Measurements from ENCODE around the gene TH.

Gene TH

DNA sequence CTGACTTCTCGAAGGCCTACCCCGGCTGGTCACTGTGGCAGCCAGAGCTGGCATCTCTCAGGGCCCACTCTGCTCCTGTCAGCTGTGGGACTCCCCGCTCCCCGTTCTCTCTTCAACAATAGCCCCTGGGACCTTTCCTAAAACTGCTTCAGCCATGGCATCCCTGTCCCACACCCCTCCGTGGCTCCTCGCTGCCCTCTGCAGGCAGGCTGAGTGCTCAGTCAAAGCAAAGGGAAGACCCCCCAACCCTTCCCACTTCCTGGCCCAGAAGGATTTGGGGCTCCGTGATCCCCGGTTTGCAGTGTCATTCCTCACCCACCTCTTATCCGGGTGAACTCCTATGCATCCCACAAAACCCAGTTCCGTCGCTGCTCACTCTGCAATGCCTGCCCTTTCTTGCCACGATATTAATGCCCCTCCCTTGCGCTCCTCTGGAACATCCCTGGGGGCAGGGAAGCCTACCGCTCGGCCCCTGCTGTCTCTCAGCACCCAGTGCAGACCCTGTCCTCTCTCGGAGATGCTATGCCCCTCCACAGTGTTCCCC, 1.6 kb upstream of the TH start:
- TF ChIP-seq, protein P1, sequence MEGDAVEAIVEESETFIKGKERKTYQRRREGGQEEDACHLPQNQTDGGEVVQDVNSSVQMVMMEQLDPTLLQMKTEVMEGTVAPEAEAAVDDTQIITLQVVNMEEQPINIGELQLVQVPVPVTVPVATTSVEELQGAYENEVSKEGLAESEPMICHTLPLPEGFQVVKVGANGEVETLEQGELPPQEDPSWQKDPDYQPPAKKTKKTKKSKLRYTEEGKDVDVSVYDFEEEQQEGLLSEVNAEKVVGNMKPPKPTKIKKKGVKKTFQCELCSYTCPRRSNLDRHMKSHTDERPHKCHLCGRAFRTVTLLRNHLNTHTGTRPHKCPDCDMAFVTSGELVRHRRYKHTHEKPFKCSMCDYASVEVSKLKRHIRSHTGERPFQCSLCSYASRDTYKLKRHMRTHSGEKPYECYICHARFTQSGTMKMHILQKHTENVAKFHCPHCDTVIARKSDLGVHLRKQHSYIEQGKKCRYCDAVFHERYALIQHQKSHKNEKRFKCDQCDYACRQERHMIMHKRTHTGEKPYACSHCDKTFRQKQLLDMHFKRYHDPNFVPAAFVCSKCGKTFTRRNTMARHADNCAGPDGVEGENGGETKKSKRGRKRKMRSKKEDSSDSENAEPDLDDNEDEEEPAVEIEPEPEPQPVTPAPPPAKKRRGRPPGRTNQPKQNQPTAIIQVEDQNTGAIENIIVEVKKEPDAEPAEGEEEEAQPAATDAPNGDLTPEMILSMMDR (conservative IDR thresholded peaks at IDR 0.05; ENCODE audit: low read depth, low read length) = no peak
- Histone ChIP-seq H3K79me2 (ENCODE audit: insufficient read depth, low read depth) (no peaks in the 10 kb centered on the region), H3K36me3 (ENCODE audit: insufficient read depth) (no peaks in the 10 kb centered on the region), H3K27ac (no peak overlapping the region), H3K9ac (no peak overlapping the region), H2AFZ (ENCODE audit: low read depth) (no peak overlapping the region), H3K4me3 (IDR thresholded peaks at IDR 0.05; ENCODE audit: insufficient read depth, low read depth, low read length) (no peak overlapping the region), H3K4me1 (ENCODE audit: low read depth, poor library complexity, severe bottlenecking) (peaks cover 4% of the 10 kb centered on the region), H3K27me3 (ENCODE audit: insufficient read depth, low read depth) (peaks cover 69% of the 10 kb centered on the region), H4K20me1 (ENCODE audit: insufficient read depth) (no peaks in the 10 kb centered on the region), H3K4me2 (no peak overlapping the region)

DNA sequence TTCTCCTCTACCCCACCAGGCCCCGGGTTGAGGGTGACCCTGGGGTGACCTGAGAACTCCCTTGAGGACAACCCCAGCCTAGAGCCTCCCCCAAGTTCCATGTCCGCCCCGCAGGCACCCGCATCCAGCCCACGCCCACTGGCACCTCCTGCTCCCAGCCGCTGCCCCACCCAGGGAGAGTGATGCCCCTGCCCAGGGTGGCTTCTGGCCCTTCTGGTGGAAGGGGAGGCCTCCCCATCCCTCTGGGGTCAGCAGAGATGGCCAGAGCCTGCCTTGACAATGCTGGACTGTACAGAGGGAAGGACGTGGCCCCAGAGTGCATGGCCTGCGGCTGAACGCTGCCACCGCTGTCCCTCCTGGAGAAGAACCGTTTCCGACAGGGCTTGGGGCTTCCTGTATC, 1.1 kb upstream of the TH start:
- H3K4me1 ChIP-seq (ENCODE audit: low read depth, poor library complexity, severe bottlenecking) = peaks cover 4% of the 10 kb centered on the region
- H3K79me2 ChIP-seq (ENCODE audit: insufficient read depth, low read depth) = no peaks in the 10 kb centered on the region
- H4K20me1 ChIP-seq (ENCODE audit: insufficient read depth) = no peaks in the 10 kb centered on the region
- no peak overlapping the region for H3K27ac ChIP-seq
- no peak overlapping the region for H2AFZ ChIP-seq (ENCODE audit: low read depth)
- no peaks in the 10 kb centered on the region for H3K36me3 ChIP-seq (ENCODE audit: insufficient read depth)
- no peak overlapping the region for H3K4me2 ChIP-seq
- H3K27me3 ChIP-seq (ENCODE audit: insufficient read depth, low read depth) = peaks cover 74% of the 10 kb centered on the region
- H3K9ac ChIP-seq = no peak overlapping the region
- TF ChIP-seq, protein P1 (conservative IDR thresholded peaks at IDR 0.05; ENCODE audit: low read depth, low read length) = no peak
- no peak overlapping the region for H3K4me3 ChIP-seq (IDR thresholded peaks at IDR 0.05; ENCODE audit: insufficient read depth, low read depth, low read length)

DNA sequence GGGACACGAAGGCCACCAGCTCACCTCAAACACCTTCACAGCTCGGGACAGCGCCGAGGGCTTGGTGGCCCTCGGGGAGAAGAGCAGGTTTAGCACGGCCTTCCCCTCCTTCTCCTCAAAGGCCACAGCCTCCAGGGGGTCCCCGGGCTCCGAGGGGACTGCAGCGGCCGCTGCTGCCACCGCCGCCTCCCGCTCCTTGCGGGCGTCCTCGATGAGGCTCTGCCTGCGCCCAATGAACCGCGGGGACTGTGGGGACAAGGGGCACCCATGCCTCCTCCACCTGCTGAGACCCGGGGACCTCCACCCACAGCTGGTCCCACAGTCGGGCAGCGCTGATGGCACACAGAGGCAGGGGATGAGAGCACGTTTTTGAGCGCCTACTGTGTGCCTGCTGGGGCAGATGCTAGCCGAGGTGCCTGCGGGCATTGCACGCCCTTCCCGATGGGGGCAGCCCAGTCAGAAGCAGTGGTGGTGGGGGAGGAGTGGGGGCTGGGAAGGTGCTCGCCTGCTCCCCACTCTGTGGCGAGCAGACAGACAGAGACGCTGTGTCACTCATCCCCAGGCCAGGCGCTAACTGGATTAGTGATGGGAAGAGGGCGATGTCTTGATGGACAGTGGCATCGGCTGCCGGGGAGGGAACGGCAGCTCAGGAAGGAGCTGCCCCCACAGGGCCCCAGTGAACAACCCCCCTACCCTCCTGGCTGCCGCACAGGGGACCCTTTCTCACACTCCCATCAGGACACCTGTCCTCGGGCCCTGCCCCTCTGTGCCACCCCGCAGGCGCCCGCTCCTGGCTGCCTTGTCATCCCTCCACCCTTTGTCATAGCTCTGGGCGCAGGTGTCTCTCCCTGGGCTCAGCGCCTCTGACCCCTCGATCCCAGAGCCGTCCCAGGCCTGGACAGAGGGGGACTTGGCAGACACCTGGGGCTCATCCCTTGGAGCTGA, 1.7 kb downstream of the TH start:
- no peak overlapping the region for H3K27ac ChIP-seq
- H3K27me3 ChIP-seq (ENCODE audit: insufficient read depth, low read depth) = peaks cover 66% of the 10 kb centered on the region
- TF ChIP-seq, protein P1 (conservative IDR thresholded peaks at IDR 0.05; ENCODE audit: low read depth, low read length) = no peak
- no peak overlapping the region for H2AFZ ChIP-seq (ENCODE audit: low read depth)
- H3K36me3 ChIP-seq (ENCODE audit: insufficient read depth) = no peaks in the 10 kb centered on the region
- no peak overlapping the region for H3K4me3 ChIP-seq (IDR thresholded peaks at IDR 0.05; ENCODE audit: insufficient read depth, low read depth, low read length)
- H3K4me1 ChIP-seq (ENCODE audit: low read depth, poor library complexity, severe bottlenecking) = no peaks in the 10 kb centered on the region
- H3K79me2 ChIP-seq (ENCODE audit: insufficient read depth, low read depth) = no peaks in the 10 kb centered on the region
- H4K20me1 ChIP-seq (ENCODE audit: insufficient read depth) = no peaks in the 10 kb centered on the region
- H3K4me2 ChIP-seq = no peak overlapping the region
- no peak overlapping the region for H3K9ac ChIP-seq

DNA sequence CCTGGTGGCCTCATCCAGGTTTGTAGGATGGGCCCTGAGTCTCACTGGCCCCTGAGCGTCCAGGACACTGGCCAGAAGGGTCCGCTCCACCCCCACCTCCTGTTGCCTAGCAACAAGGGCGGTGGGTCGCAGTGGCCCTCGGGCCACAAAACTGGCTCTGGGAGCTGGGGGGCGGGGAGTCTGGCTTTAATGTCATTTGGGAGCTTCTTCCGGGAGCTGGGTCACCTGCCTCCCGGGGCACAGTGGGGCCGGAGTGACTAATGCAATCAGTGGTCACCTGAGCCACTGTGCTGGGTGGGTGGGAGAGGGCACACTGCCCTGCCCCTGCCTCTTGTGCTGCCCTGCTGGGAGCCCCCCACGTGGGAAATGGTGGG, 2.6 kb downstream of the TH start:
- Histone ChIP-seq H2AFZ (ENCODE audit: low read depth) (no peak overlapping the region), H3K27ac (no peak overlapping the region), H4K20me1 (ENCODE audit: insufficient read depth) (no peaks in the 10 kb centered on the region), H3K9ac (no peak overlapping the region), H3K36me3 (ENCODE audit: insufficient read depth) (no peaks in the 10 kb centered on the region), H3K4me1 (ENCODE audit: low read depth, poor library complexity, severe bottlenecking) (no peaks in the 10 kb centered on the region), H3K79me2 (ENCODE audit: insufficient read depth, low read depth) (no peaks in the 10 kb centered on the region), H3K4me2 (no peak overlapping the region), H3K4me3 (IDR thresholded peaks at IDR 0.05; ENCODE audit: insufficient read depth, low read depth, low read length) (no peak overlapping the region), H3K27me3 (ENCODE audit: insufficient read depth, low read depth) (peaks cover 68% of the 10 kb centered on the region)
- TF ChIP-seq, protein P1 (conservative IDR thresholded peaks at IDR 0.05; ENCODE audit: low read depth, low read length) = no peak

All from KMS-11 (cell line).